A204.1 (cell line): Measurements from ENCODE around the gene CDH16.
"Not testable (repeated sequence)": the region's sequence is repeated elsewhere in the genome, so short reads cannot be mapped to it uniquely, and the experiment has no call there.

Experiments used
- FAIRE-seq: peaks from 2 replicates; lab custom pipeline; 2012; peaks lifted over from hg19 to GRCh38; lab: Jason Lieb, UNC

CDH16 gene

GRCh38 chr16:66918803-66919568 lies at the start of gene CDH16:
CDH16 (minus strand) TSS chr16:66918885; CDS start chr16:66918065, 820 bp downstream.
- no peak for FAIRE-seq

GRCh38 chr16:66964049-66964448 lies 45.4 kb upstream of the CDH16 start:
- no peak for FAIRE-seq

GRCh38 chr16:66961914-66962313 lies 43.2 kb upstream of the CDH16 start:
- no peak for FAIRE-seq

GRCh38 chr16:66961065-66961744 lies 42.5 kb upstream of the CDH16 start, which contains the start of gene CES3:
CES3 (plus strand) TSS chr16:66961266; CDS start chr16:66961308, 42 bp downstream.
- FAIRE-seq: peak; percentile 34

- FAIRE-seq: no peak
Measured at GRCh38 chr16:66960270-66960669, 41.6 kb upstream of the CDH16 start.

- FAIRE-seq: no peak
Measured at GRCh38 chr16:66959704-66960161, 41.0 kb upstream of the CDH16 start.

- no peak for FAIRE-seq
Measured at GRCh38 chr16:66958857-66959703, 40.4 kb upstream of the CDH16 start.

GRCh38 chr16:66956154-66956457 lies 37.4 kb upstream of the CDH16 start:
- not testable (repeated sequence) for FAIRE-seq

- FAIRE-seq: not testable (repeated sequence)
Measured at GRCh38 chr16:66955363-66956153, 36.9 kb upstream of the CDH16 start.

- FAIRE-seq: peak; percentile 74
Measured at GRCh38 chr16:66954097-66954659, 35.5 kb upstream of the CDH16 start.

GRCh38 chr16:66953462-66954096 lies 34.9 kb upstream of the CDH16 start:
- no peak for FAIRE-seq

GRCh38 chr16:66952430-66953110 lies 33.9 kb upstream of the CDH16 start:
- no peak for FAIRE-seq

- no peak for FAIRE-seq
Measured at GRCh38 chr16:66950971-66951790, 32.5 kb upstream of the CDH16 start.

- FAIRE-seq: no peak
Measured at GRCh38 chr16:66950437-66950836, 31.8 kb upstream of the CDH16 start.

- no peak for FAIRE-seq
Measured at GRCh38 chr16:66949472-66949871, 30.8 kb upstream of the CDH16 start.

- no peak for FAIRE-seq
Measured at GRCh38 chr16:66948837-66949225, 30.1 kb upstream of the CDH16 start.

GRCh38 chr16:66948134-66948836 lies 29.6 kb upstream of the CDH16 start:
- FAIRE-seq: no peak

- peak; percentile 90 for FAIRE-seq
Measured at GRCh38 chr16:66947302-66948065, 28.8 kb upstream of the CDH16 start.
